NCI-H1105 (cell line): ENCODE results near the gene CHRNA4.

Experiments used
- DNase-seq: peaks from one replicate; lab custom pipeline; 2025; lab: John Stamatoyannopoulos, UW

The CHRNA4 gene

DNA sequence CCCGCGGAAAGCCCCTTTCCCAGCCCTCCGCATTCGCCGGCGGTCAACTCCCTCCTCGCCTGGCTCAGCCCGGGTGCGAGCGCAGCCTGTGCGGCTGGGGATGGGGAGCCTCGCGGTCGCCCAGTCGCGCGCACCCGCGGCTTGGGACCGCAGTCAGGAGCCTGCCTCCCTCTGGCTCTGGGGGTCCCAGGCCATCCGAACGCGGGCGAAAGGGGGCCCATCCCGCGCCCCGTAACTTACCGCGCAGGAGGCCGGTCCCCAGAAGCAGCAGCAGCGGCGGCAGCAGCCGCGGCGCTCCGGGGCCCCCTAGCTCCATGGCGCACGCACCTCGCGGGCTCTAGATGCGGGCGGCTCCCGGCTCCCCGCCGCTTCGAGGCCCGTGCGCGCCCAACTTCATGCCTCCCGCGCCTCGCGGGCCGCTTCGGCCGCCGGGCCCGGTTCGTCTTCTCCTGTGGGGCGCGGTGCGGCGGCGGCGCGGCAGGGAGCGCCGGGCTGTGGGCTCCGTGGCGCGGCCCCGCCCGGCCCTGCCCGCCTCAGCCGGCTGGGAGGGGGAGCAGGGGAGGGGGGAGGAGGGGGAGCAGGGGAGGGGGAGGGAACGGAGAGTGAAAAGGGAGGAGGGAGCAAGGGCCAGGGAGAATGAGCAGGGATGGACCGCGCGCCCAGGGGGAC is at the start of gene CHRNA4:
Gene CHRNA4 (minus strand): TSS at position 500 of the 669 bp plus-strand sequence. CDS start 184 bp downstream, at position 316.
- peak; percentile 4 for DNase-seq

DNA sequence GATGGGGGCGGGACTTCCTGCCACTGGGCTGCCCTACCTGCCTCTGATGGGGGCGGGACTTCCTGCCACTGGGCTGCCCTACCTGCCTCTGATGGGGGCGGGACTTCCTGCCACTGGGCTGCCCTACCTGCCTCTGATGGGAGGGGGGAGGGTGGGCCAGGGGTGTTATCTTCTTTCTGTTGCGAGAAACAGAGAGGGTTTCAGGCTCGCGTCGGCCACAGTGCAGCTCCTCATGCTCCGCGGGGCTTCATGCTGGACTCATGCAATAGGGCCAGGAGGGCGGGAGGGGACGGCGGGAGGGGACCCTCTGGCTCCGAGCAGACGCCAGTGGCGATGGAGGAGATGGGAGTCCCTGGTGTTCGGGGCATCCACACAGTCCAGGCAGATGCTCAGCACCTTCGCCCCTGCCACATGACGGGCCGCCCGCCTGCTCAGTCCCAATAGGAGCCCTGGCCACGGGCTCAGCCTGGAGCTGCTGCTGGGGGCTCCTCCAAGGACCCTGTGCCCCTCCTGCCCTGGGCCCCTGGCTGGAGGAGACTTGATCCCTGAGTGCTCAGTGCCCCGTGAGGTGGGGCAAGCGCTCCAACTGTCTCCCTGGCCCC is 48.8 kb upstream of the CHRNA4 start:
- DNase-seq, result no peak

DNA sequence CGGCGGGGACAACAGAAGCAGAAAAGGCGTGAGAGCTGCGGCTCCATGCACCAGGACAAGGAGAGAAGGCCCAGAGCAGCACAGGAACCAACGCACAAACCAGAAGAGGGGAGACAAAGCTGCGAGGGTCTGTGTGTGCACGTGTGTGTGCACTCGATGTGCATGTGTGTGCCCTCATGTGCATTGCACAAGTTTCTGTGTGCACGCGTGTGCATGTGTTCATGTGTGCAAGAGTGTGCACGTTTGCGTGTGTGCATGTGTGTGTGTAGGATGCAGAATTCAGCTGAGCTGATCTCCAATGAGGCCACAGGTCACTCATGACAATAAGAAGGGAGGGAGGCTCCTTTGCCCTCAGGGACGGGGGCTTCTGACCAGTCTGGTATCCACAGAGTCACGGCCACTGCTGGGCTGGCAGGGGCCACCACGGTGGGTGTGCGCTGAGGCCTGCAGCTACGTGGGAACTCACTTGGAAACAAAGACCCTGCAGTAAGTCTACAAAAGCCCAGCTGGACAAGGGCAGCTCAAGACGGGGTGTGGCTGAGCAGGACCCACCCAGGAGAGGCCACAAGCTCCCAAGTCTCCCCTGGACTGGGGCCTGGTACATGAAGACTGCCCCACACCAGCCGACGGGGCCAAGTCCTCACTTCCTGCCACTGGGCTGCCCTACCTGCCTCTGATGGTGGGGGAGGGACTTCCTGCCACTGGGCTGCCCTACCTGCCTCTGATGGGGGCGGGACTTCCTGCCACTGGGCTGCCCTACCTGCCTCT is 48.1 kb upstream of the CHRNA4 start:
- no peak for DNase-seq

DNA sequence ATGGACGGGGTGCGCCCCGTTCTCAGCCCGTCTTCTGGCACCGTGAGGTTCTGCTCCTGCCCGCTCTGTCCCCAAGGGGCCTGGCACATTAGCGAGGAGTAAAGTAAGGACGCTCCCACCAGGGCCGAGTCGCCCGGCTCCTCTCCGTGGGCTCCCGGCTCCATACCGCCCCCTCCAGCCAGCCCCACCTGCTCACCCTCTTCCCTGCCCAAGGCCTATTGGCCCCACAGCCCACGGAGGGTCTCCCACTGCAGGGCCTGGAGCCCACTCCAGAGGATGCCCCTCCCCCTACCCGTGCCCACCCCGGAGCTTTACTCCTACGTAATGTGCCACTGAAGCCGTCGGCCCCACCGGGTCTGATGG is 47.5 kb upstream of the CHRNA4 start:
- no peak for DNase-seq

DNA sequence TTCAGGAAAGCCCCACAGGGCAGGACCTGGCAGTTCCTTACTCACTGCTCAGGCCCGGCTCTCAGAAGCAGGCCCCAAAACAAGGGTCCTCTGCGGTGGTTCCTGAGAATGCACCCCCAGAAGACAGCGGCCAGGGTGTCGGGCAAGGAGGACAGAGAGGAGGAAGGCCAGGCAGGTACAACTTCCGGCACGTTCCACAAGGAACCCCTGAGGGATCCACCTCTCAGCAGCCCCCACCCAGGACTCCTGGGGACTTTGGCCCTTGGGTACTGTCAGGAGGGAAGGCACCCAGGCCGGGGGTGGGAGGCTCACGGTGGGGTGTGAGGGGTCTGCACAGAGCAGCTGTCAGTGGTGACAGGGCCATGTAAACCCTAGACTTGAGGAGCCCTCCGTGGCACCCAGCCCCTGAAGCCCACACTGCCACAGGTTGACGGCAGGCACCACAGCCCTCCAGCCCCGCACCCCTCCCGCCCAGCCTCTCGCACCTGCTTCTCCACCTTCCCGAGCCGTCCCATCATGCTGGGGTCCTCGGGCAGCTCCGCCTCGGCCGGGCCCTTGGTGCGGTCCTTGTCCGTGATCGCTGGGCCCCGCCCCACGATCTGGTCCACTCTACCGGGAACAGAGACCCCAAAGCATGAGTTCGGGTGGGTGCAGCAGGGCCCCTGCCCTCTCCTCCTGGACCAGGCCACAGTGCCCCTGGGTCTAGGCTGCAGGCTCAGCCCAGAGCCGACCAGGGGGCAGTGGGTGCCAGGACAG is 47.0 kb upstream of the CHRNA4 start:
- no peak for DNase-seq

DNA sequence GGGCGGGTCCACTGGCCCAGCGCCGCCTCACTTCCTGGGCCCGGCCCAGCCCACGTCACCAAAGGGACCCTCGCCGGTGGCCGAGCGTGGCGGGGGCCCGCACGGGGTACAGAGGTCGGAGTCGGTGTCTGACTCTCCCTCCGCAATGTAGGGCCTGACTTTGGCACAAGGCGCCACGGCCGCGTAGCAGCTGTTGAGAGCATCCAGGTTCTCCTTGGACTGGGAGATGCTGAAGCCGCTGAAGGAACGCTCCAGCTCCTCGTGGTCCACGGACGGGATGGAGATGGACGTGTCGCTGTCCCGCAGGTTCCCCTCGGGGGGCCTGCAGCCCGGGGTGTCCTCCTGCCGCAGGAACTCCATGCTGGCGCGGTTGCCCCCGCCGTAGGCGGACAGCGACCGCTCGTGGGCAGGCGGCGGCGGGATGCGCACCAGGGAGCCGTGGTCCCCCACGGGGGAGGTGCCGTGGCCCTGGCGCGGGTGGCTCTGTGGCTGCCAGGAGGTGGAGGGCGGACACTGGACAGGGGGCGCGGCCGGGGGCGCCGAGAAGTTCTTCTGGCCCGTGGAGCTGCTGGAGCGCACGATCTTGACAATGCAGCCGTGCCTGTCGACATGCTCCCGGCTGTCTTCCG is 45.6 kb upstream of the CHRNA4 start:
- no peak for DNase-seq

DNA sequence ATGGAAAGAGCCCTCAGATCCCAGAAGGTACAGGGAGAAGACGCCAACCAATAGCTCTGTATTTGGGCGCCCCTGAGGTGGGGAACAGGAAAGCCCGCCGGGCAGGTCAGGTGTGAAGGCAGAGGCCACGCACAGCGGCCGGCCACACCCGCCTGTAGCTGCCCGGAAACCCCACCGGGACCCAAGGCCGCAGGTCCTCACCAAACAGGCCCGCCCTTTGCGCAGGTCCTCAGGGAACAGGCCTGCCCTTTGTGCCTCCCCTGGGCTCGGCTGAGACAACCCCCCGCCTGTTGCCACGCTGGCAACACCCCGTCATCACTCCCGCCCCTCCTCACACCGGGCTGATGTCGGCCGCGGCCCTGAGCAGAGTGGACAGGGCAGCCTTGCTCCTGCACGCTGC is 44.9 kb upstream of the CHRNA4 start:
- DNase-seq, result no peak

DNA sequence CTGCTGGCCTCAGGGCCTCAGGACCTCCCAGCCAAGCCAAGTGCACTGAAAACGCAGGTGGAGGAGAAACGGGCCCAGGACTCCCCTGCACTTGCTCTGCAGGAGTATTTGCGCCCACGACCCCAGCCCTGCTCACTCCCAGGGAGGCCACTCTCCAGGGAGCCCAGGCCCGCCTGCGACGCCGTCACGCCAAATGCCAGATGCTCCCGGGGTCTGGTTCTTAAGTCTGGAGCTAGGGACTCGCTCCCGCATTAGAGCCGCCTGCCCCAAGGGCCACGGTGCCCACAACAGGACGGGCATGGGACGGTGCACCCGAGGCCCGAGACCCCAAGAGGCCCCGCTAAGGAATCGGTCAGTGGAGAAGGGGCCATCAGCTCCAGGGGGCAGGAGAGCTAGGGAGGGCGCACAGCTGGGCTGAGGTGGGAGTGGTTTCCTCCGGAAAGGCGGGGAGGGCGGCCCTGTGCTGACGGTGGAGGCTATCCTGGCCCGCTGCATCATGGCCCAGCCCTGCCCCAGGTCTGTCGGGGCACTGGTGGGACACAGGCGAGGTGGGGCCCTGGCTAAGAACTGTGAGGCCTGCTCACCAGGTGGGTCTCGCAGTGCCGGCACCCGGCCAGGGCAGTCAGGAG is 44.1 kb upstream of the CHRNA4 start:
- DNase-seq, result no peak

DNA sequence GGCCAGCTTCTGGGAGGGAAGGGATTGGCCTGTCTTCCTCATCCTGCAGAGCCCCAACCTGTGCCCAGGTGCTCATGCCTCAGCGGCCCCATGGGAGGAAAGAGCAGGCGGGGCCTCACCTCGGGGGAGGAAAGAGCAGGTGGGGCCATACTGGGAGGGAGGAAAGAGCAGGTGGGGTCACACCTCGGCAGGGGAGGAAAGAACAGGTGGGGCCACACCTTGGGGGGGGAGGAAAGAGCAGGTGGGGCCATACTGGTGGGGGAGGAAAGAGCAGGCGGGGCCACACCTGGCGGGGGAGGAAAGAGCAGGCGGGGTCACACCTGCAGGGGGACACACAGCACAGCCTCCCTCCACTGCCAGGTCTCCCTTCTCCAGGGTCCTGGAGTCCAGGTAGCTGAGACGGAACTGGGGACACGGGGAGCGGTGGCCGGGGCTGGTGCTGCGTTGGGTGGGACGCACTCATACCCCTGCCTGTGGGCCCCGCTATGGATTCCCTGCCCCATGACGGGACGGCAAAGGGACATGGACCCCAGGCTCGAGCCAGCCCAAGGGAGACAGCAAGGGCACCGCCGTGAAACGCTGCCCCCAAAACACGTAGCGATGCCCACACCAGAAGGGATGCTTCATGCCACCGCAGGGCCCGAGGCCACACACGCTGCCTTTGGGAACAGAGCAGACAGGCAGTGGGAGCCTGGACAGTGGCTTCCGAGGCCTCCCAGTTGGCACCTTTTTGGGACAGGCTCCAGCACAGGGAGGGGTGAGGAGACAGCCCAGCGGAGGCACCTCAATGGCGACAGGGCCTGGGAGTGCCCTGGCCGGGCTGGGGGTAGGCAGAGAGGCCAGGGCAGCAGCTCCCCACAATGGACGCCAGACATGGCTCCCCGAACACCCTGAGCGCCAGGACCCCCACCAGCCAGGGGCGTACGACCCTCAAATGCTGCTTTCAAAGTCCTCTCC is 43.3 kb upstream of the CHRNA4 start:
- DNase-seq, result peak; percentile 45

DNA sequence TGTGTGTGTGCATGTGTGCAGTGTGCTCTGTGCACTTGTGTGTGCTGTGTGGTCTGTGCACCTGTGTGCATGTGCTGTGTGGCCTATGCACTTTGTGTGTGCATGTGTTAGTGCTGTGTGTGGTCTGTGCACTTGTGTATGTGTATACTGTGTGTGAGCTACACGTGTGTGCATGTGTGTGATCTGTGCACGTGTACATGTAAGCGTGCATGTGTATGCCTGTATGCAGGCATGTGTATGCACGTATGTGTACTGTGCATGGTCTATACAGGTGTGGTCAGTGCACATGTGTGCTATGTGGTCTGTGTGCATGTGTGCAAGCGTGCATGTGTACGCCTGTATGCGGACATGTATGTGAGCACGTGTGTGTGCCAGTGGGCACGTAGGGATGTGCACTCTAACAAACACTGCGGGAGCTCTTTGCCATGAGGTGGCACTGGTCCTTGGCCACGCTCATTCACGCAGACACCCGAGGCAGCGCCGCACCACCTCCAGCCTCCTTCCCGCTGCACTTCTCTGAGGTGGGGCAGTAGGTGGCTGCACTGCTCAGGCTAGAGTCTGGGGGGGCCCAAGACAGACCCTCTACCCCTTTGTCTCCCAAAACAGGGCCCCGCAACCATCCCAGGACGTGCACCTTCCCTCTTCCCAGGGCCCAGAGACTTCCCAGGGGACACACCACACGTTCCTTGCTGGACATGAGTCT is 42.4 kb upstream of the CHRNA4 start:
- DNase-seq, result no peak

DNA sequence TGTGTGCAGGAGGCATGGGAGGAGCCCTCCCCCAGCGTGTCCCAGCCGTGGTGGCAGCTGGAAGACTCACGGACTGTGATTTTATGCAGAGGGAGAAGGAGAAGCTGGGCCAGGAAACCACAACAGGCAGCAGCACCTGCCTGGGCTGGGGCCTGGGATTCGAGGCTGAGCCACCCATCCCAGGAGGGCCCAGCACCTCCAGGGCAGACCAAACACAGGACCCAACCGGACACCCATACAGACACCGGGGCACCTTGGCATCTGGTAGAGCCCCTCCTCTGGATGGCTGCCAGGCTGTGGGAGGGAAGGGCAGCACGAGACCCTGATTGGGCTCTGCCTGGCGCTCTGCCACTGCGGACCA is 41.7 kb upstream of the CHRNA4 start:
- no peak for DNase-seq

DNA sequence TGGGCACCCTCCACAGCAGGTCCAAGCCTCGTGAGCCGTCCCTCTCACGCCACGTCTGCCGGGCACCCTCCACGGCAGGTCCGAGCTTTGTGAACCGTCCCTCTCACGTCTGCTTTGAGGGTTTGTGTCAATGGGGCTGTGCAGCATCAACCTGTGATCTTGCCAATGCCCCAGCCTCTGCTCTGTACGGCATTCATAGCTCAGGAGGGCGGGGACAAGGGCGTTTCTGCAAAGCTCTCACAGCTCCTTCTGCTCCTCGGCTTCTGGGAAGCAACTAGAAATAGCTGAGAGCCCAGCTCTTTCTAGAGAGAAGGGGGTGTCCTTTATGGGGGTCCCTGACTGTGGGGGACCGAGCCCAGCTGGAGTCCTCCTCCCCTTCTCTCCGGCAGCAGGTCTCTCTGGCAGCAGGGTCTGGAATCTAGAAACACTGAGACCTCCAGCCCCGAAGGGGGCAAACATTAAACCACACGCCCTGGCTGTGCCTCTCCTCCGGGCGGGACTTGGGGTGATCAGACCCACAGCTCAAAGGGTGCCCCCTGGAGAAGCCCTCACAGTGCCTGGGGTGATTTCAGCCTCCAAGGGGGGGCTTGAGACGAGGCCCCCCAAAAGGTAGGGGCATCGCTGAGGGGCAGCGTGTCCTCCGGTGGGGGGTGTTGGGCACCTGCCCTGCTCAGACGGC is 41.2 kb upstream of the CHRNA4 start:
- DNase-seq, result no peak

DNA sequence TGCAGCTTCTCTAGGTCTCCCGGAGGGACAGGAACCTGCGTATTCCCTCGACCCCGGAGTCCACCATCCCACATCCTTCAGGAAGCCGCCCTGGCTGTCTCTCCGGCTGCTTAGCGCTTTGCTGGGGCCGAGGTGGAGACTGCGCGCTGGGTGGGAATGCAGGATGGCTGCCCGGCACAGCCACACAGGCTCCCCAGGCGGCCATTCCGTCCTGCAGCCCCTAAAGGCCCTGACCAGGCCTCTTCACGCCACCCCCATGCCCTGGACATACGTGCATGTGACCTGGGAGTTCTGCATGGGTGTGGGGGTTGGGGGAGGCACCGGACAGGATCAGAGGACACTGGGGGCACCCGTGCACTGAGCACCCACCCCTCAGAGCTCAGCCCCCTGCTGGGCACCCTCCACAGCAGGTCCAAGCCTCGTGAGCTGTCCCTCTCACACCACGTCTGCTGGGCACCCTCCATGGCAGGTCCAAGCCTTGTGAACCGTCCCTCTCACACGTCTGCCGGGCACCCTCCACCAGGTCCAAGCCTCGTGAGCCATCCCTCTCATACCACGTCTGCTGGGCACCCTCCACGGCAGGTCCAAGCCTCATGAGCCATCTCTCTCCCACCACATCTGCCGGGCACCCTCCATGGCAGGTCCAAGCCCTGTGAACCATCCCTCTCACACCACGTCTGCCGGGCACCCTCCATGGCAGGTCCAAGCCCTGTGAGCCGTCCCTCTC is 40.4 kb upstream of the CHRNA4 start:
- no peak for DNase-seq

DNA sequence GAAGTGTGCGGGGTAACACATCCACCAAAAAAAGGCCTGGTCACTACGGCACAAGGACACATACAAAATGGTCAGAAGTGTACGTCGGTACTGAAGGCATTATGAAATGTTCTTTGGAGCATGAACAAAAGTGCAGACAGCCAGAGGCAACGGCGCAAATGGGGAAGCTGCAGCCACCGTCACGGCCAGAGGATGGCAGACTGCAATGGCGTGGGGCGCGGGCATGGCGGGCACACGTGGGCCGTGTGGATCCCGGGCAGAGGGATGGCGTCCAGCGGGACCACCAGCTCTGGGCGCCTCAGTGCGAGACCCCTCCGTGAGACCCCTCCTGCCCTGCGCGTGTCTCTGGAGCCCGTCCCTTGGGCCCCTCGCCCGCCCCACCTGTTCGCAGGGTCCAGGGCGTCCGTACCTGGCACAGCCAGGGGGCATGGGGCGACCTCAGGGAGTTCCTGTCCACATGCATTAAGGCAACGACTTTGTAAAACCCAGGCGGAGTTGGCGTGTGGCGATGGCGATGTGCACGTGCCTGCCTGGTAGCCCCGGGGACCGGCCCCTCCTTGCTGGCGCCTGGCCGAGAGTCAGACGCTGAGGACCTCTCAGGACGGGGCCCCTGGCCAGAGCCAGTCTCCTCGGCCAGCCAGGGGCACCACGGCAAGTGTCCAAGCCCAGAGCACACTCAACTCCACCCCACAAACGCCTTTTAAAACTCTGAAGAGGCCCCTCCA is 39.5 kb upstream of the CHRNA4 start:
- no peak for DNase-seq

DNA sequence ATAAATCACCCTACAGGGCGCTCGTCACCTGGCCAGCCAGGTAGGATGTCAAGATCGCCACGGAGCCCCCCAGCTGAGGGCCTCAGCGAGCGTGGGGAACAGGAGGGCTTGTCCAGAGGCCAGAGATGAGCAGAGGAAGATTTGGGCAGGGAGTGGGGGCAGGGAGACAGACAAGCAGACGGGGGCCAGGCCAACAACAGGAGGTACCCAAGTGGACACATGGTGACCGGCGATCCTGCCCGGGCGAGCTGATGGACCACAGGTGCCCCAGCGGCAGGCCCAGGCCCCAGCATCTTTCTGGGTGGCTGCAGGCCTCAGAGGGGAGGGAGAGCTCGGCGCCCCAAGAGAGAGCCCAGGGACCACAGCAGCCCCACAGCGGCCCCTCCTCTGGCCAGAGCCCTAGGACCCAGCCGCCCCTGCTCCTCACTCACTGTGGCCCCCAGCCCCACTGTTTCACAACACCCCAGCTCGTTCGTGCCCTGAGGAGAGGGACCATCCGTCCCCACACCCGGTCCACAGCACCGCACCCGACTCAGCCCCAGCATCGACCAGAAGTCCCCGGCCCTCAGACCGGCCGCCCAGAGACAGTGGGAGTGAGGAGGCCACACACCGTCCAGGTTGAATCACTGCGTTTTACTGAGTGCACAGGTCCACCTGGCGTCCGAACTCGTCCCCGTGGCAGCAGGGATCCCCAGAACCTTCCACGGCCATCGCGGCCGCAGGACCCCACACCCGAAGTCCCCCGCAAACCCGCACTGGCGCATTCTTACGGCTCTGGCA is 38.6 kb upstream of the CHRNA4 start:
- no peak for DNase-seq

DNA sequence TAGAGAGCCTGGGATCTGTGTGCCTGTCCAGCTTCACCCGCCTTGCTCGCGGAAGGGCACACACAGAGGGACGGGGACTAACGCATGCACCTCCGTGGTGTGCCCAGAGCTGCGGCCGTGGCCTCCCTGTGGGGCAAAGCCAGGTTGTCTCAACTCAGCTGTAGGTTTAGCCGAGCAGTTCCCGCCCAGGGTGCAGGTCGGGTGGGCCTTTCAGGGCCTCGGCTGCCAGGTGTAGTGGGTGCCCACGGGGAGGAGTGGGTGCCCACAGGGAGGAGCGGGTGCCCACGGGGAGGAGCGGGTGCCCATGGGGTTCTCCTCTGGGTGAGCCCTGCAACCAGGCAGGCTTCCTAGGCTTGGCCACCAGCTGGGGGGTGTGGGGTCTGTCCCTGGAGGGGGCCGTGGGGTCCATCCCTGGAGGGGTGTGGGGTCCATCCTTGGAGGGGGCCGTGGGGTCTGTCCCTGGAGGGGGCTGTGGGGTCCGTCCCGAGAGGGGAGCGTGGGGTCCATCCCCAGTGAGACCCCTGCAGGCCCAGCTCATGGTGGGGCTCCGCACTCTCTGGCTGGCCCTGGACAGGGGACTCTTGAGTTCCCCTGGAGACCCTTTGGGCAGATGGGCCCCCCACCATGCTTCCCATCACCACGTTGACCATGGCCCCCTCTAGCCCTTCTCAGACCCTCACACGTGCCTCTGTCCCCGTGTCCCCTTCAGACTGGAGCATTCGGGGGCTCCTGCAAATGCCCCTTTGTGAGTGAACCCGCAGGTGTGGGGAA is 37.8 kb upstream of the CHRNA4 start:
- DNase-seq, result no peak
